CD14-positive monocyte (primary cell): Measurements from ENCODE around the gene RNF126. TPM values are rescaled to one million over a fixed set of nuclear protein-coding genes. Genes with fewer than 3 reads are reported as not detected.
A peak's percentile ranks its signal among the peaks of the same experiment; 100 is the strongest.

Experiments used
- DNase-seq, 3 donors: peaks; one replicate each; pipeline ENCODE4 v3.0.0-alpha.2; 2011 to 2022
- H2AFZ ChIP-seq: 2 replicates; pipeline ENCODE4 v1.6.0; 2012; ENCODE audit warnings: mild to moderate bottlenecking, low read depth, low read length, inconsistent platforms; ENCODE audit not compliant: insufficient read depth, poor library complexity, severe bottlenecking
- H3K27ac ChIP-seq, 2 donors: 1 replicate in 1 of 2; 2 replicates in 1 of 2; pipeline ENCODE4 v1.5.1; 2012 to 2013; ENCODE audit warnings: low read length in 2 of 2, control low read depth in 1 of 2, inconsistent platforms in 1 of 2, low read depth in 1 of 2, mild to moderate bottlenecking in 1 of 2
- H3K27me3 ChIP-seq, 2 donors: one replicate each; pipeline versions ENCODE4 v1.6.0 to v1.6.1; 2011 to 2013; ENCODE audit warnings: low read length in 2 of 2; ENCODE audit not compliant: control insufficient read depth in 2 of 2, insufficient read depth in 2 of 2
- H3K36me3 ChIP-seq, 2 donors: replicated peaks in 1 of 2; 1 replicate in 1 of 2; 2 replicates in 1 of 2; pipeline versions ENCODE4 v1.5.1 to v1.6.1; 2012 to 2013; ENCODE audit warnings: low read length in 2 of 2, control low read depth in 1 of 2, inconsistent platforms in 1 of 2, mild to moderate bottlenecking in 1 of 2; ENCODE audit not compliant: insufficient read depth in 2 of 2, control insufficient read depth in 1 of 2
- H3K4me1 ChIP-seq, 2 donors: 1 replicate in 1 of 2; 2 replicates in 1 of 2; pipeline versions ENCODE4 v1.5.1 to v1.6.1; 2012 to 2013; ENCODE audit warnings: low read length in 2 of 2, control low read depth in 1 of 2, inconsistent platforms in 1 of 2, mild to moderate bottlenecking in 1 of 2, moderate library complexity in 1 of 2; ENCODE audit not compliant: insufficient read depth in 2 of 2, control insufficient read depth in 1 of 2
- H3K4me2 ChIP-seq: replicated peaks from 2 replicates; pipeline ENCODE3; 2012; ENCODE audit warnings: low read length, moderate library complexity, mild to moderate bottlenecking; ENCODE audit not compliant: poor library complexity, severe bottlenecking; ENCODE audit errors: extremely low read depth
- H3K4me3 ChIP-seq, 3 experiments: fragments of 200-600 bp in 1 of 3; sonication (generic) in 1 of 3; replicated peaks in 1 of 3; 1 replicate in 2 of 3; 2 replicates in 1 of 3; pipeline ENCODE4 v1.5.1; 2011 to 2013; ENCODE audit warnings: low read length in 3 of 3, mild to moderate bottlenecking in 3 of 3, control low read depth in 2 of 3, low read depth in 2 of 3, inconsistent platforms in 1 of 3, moderate library complexity in 1 of 3
- H3K79me2 ChIP-seq: 2 replicates; pipeline ENCODE4 v1.6.0; 2012; ENCODE audit warnings: mild to moderate bottlenecking, control low read depth, inconsistent platforms, low read length, moderate library complexity; ENCODE audit not compliant: insufficient read depth
- H3K9ac ChIP-seq: 2 replicates; pipeline ENCODE4 v1.6.0; 2017; ENCODE audit warnings: low read length, mild to moderate bottlenecking; ENCODE audit not compliant: insufficient read depth, poor library complexity, severe bottlenecking
- H3K9me3 ChIP-seq, 2 donors: replicated peaks in 1 of 2; 1 replicate in 1 of 2; 2 replicates in 1 of 2; pipeline versions ENCODE4 v1.5.1 to v1.6.1; 2012 to 2013; ENCODE audit warnings: low read length in 2 of 2, control low read depth in 1 of 2; ENCODE audit not compliant: control insufficient read depth in 1 of 2, insufficient read depth in 1 of 2
- H4K20me1 ChIP-seq: 2 replicates; pipeline ENCODE4 v1.6.0; 2012; ENCODE audit warnings: mild to moderate bottlenecking, low read length, control low read depth, moderate library complexity; ENCODE audit not compliant: insufficient read depth
- H3K27ac Mint-ChIP-seq, 7 donors: one replicate each; pipeline ENCODE4 v1.8.0; 2020; ENCODE audit warnings: mild to moderate bottlenecking in 7 of 7, mixed read lengths in 7 of 7, moderate library complexity in 6 of 7, inconsistent platforms in 2 of 7
- H3K27me3 Mint-ChIP-seq, 3 donors: one replicate each; pipeline ENCODE4 v1.8.0; 2021 to 2022; ENCODE audit warnings: low read depth in 3 of 3, mild to moderate bottlenecking in 3 of 3, mixed read lengths in 3 of 3, moderate library complexity in 3 of 3, inconsistent platforms in 1 of 3
- H3K36me3 Mint-ChIP-seq, 2 donors: one replicate each; pipeline ENCODE4 v1.8.0; 2020; ENCODE audit warnings: mixed read lengths in 2 of 2, inconsistent platforms in 1 of 2, mild to moderate bottlenecking in 1 of 2
- H3K4me1 Mint-ChIP-seq: one replicate; pipeline ENCODE4 v1.8.0; 2020; ENCODE audit warnings: mild to moderate bottlenecking, mixed read lengths
- H3K4me3 Mint-ChIP-seq, 2 donors: one replicate each; pipeline ENCODE4 v1.8.0; 2020; ENCODE audit warnings: mild to moderate bottlenecking in 2 of 2, mixed read lengths in 2 of 2, moderate library complexity in 1 of 2
- H3K9me3 Mint-ChIP-seq, 7 donors: one replicate each; pipeline ENCODE4 v1.8.0; 2020 to 2022; ENCODE audit warnings: mixed read lengths in 7 of 7, mild to moderate bottlenecking in 6 of 7, moderate library complexity in 6 of 7, inconsistent platforms in 2 of 7
- CTCF ChIP-seq: fragments of 200-600 bp; IDR thresholded peaks from one replicate; pipeline ENCODE4 v1.8.0; 2022; ENCODE audit warnings: antibody characterized with exemption, mild to moderate bottlenecking
- WGBS: methylation state at CpG from one replicate; pipeline ENCODE4 v1.1.5; 2013; ENCODE audit warnings: missing lambda C conversion rate; ENCODE audit not compliant: insufficient coverage; 5-methylcytosine and 5-hydroxymethylcytosine counted together
- intact Hi-C, 2 donors: fragments of 100-400 bp; cut with micrococcal nuclease; formaldehyde crosslinking; loops; one replicate each; pipeline versions ENCODE4 v1.15.0 to v1.15.1; 2023
- polyA plus RNA-seq, 3 donors: library from polyadenylated mRNA; depleted of rRNA in 1 of 3; unstranded in 2 of 3; stranded (reverse) in 1 of 3; fragments of 300-500 nt in 2 of 3; fragments of >200 nt in 1 of 3; fragmentation: Illumina TruSeq in 2 of 3; gene quantifications; 1 replicate in 2 of 3; 2 replicates in 1 of 3; pipeline ENCODE4 v1.2.3, GENCODE V29; 2012 to 2021

RNF126 gene
- polyA plus RNA-seq, 3 donors = 29.1 to 51.6 (median 31.6) TPM

- H3K9me3 ChIP-seq = no peaks in the 10 kb centered on the region
- TF ChIP-seq CTCF = no peak
- no peaks in the 10 kb centered on the region for H3K27me3 Mint-ChIP-seq
- H4K20me1 ChIP-seq = peaks cover 100% of the 10 kb centered on the region
- H3K4me3 ChIP-seq = no peak overlapping the region
- no peak overlapping the region for H3K27ac ChIP-seq
- peaks cover 30% of the 10 kb centered on the region for H3K4me1 Mint-ChIP-seq
- H3K9ac ChIP-seq = no peak overlapping the region
- H3K36me3 ChIP-seq = peaks cover 45 to 59% of the 10 kb centered on the region in 2 donors
- intact Hi-C loops = no loop called here
- DNase-seq = no peak
- H3K4me2 ChIP-seq = no peak overlapping the region
- peaks cover 19 to 61% of the 10 kb centered on the region in 2 donors for H3K36me3 Mint-ChIP-seq
- H3K4me3 Mint-ChIP-seq = no peak overlapping the region
- H3K79me2 ChIP-seq = peaks cover 100% of the 10 kb centered on the region
- WGBS = 94% methylated on average over 30 of the region's 43 CpGs
- H3K4me1 ChIP-seq = peaks cover 23 to 29% of the 10 kb centered on the region in 2 donors
- H3K9me3 Mint-ChIP-seq = no peaks in the 10 kb centered on the region
- H3K27ac Mint-ChIP-seq = peak overlapping the region in 4 of 7 donors; percentile 5 to 91 (median 30)
- H2AFZ ChIP-seq = no peak overlapping the region
- no peaks in the 10 kb centered on the region for H3K27me3 ChIP-seq
These were observed 6.1 kb downstream of the RNF126 start for GRCh38 chr19:656751-657559.

- Mint-ChIP-seq H3K4me1 (peaks cover 21% of the 10 kb centered on the region), H3K4me3 (no peak overlapping the region), H3K27ac (peak overlapping the region in 5 of 7 donors; percentile 23 to 70 (median 47)), H3K9me3 (no peaks in the 10 kb centered on the region), H3K36me3 (peaks cover 25 to 71% of the 10 kb centered on the region in 2 donors), H3K27me3 (no peaks in the 10 kb centered on the region)
- 95% methylated on average over 14 of the region's 17 CpGs for WGBS
- intact Hi-C loops = no loop called here
- no peak for DNase-seq
- no peak overlapping the region for H3K9ac ChIP-seq
- no peak overlapping the region for H2AFZ ChIP-seq
- H3K36me3 ChIP-seq = peaks cover 56 to 72% of the 10 kb centered on the region in 2 donors
- peaks cover 100% of the 10 kb centered on the region for H3K79me2 ChIP-seq
- H4K20me1 ChIP-seq = peaks cover 100% of the 10 kb centered on the region
- no peak overlapping the region for H3K27ac ChIP-seq
- no peak overlapping the region for H3K4me2 ChIP-seq
- no peak overlapping the region for H3K4me3 ChIP-seq
- no peaks in the 10 kb centered on the region for H3K9me3 ChIP-seq
- TF ChIP-seq CTCF = no peak
- peaks cover 13 to 16% of the 10 kb centered on the region in 2 donors for H3K4me1 ChIP-seq
- H3K27me3 ChIP-seq = no peaks in the 10 kb centered on the region
These were observed 7.3 kb downstream of the RNF126 start for GRCh38 chr19:655691-656090.
